Activated T-cell treated with anti-CD3 and anti-CD28 coated beads, Interleukin-2, amount 50 U/mL, for 24 hours (primary cell): Measurements from ENCODE around the gene ZNF684.
"Not testable (repeated sequence)": the region's sequence is repeated elsewhere in the genome, so short reads cannot be mapped to it uniquely, and the experiment has no call there.

Experiments used
- DNase-seq: peaks from one replicate; pipeline ENCODE4 v3.0.0-alpha.2; 2020
- H3K27ac Mint-ChIP-seq: 2 replicates; pipeline ENCODE4 v1.8.0; 2020; ENCODE audit warnings: mild to moderate bottlenecking, mixed read lengths
- H3K27me3 Mint-ChIP-seq: 2 replicates; pipeline ENCODE4 v1.8.0; 2020; ENCODE audit warnings: mixed read lengths
- H3K36me3 Mint-ChIP-seq: 2 replicates; pipeline ENCODE4 v1.8.0; 2020; ENCODE audit warnings: low read depth, mixed read lengths
- H3K4me1 Mint-ChIP-seq: 2 replicates; pipeline ENCODE4 v1.8.0; 2020; ENCODE audit warnings: low read depth, mixed read lengths
- H3K4me3 Mint-ChIP-seq: 2 replicates; pipeline ENCODE4 v1.8.0; 2020; ENCODE audit warnings: mild to moderate bottlenecking, moderate library complexity, mixed read lengths
- H3K9me3 Mint-ChIP-seq: 2 replicates; pipeline ENCODE4 v1.8.0; 2020; ENCODE audit warnings: mixed read lengths

Gene ZNF684

GRCh38 chr1:40531381-40532061 lies at the start of gene ZNF684:
TSS of gene ZNF684 (plus strand) at chr1:40531637. CDS start at chr1:40533167, 1,530 bp downstream.
- peak within 1 kb of the TSS; percentile 96 for H3K4me3 Mint-ChIP-seq
- peaks cover 11% of the 10 kb centered on the region for H3K27me3 Mint-ChIP-seq
- DNase-seq = peak; percentile 84
- peaks cover 24% of the 10 kb centered on the region for H3K4me1 Mint-ChIP-seq
- peak within 1 kb of the TSS; percentile 96 for H3K27ac Mint-ChIP-seq
- peaks cover 30% of the 10 kb centered on the region for H3K36me3 Mint-ChIP-seq
- peaks cover 11% of the 10 kb centered on the region for H3K9me3 Mint-ChIP-seq

GRCh38 chr1:40495315-40495903 lies 36.0 kb upstream of the ZNF684 start:
- Mint-ChIP-seq H3K9me3 (peaks cover 60% of the 10 kb centered on the region), H3K4me1 (peaks cover 5% of the 10 kb centered on the region), H3K27me3 (no peaks in the 10 kb centered on the region), H3K27ac (no peak overlapping the region), H3K4me3 (no peak overlapping the region), H3K36me3 (peaks cover 86% of the 10 kb centered on the region)
- no peak for DNase-seq

DNA sequence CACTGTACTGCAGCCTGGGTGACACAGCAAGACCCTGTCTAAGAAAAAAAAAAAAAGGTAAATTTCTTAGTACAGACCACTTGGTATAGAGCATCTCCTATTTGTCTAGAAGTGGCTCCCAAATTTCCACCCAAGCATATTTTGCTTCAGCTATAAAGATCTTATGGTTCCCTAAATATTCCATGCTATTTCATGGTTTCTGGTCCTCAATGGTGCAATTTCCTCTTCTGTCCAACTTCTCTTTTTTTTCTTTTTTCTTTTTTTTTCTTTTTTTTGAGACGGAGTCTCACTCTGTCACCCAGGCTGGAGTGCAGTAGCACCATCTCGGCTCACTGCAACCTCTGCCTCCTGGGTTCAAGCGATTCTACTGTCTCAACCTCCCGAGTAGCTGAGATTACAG lies 28.8 kb upstream of the ZNF684 start:
- not testable (repeated sequence) for H3K4me1 Mint-ChIP-seq, DNase-seq, H3K27me3 Mint-ChIP-seq, H3K4me3 Mint-ChIP-seq, H3K27ac Mint-ChIP-seq
- peaks cover 59% of the 10 kb centered on the region for H3K9me3 Mint-ChIP-seq
- H3K36me3 Mint-ChIP-seq = peaks cover 83% of the 10 kb centered on the region

GRCh38 chr1:40507973-40508372 lies 23.5 kb upstream of the ZNF684 start:
- peak overlapping the region; percentile 91 for H3K27ac Mint-ChIP-seq
- H3K4me3 Mint-ChIP-seq = peak overlapping the region; percentile 88
- peaks cover 86% of the 10 kb centered on the region for H3K36me3 Mint-ChIP-seq
- no peak for DNase-seq
- peaks cover 48% of the 10 kb centered on the region for H3K9me3 Mint-ChIP-seq
- H3K4me1 Mint-ChIP-seq = peaks cover 12% of the 10 kb centered on the region
- no peaks in the 10 kb centered on the region for H3K27me3 Mint-ChIP-seq

GRCh38 chr1:40508375-40509341 lies 22.8 kb upstream of the ZNF684 start, which contains the start of gene EXO5:
TSS of gene EXO5 (plus strand) at chr1:40508767. CDS start at chr1:40514545, 5,778 bp downstream.
- H3K27ac Mint-ChIP-seq = peak within 1 kb of the TSS; percentile 91
- peaks cover 82% of the 10 kb centered on the region for H3K36me3 Mint-ChIP-seq
- peaks cover 12% of the 10 kb centered on the region for H3K4me1 Mint-ChIP-seq
- peaks cover 44% of the 10 kb centered on the region for H3K9me3 Mint-ChIP-seq
- no peaks in the 10 kb centered on the region for H3K27me3 Mint-ChIP-seq
- peak within 1 kb of the TSS; percentile 88 for H3K4me3 Mint-ChIP-seq
- peak; percentile 91 for DNase-seq

GRCh38 chr1:40519517-40519916 lies 11.9 kb upstream of the ZNF684 start:
- no peak overlapping the region for H3K4me3 Mint-ChIP-seq
- DNase-seq = no peak
- peaks cover 50% of the 10 kb centered on the region for H3K9me3 Mint-ChIP-seq
- H3K4me1 Mint-ChIP-seq = no peaks in the 10 kb centered on the region
- no peak overlapping the region for H3K27ac Mint-ChIP-seq
- peaks cover 33% of the 10 kb centered on the region for H3K36me3 Mint-ChIP-seq
- no peaks in the 10 kb centered on the region for H3K27me3 Mint-ChIP-seq

DNA sequence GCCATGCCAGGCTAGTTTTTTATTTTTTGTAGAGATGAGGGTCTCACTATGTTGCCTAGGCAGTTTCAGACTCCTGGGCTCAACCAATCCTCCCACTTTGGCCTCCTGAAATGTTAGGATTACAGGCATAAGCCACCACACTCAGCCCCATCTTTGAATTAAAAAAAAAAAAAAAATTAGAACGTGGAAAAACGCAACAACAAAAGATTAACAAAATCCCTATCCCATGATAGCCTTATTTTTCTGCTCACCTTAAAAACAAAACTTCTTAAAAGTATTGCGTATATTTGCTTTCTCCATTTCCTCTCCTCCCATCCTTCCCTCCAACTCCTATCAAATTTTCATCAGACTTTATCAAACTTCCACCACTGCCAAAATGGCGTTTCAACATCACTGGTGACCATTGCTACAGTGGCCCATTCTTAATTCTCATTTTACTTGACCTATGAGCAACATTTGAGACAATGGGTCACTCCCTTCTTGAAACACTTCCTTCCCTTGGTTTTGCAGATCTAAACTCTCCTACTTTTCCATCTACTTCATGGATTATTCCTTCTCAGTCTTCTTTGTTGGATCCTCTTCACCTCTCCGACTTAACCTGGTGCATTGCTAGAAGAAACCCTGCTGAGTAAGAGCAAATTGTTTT lies 579 bp upstream of the ZNF684 start:
- peaks cover 24% of the 10 kb centered on the region for H3K4me1 Mint-ChIP-seq
- no peak for DNase-seq
- H3K36me3 Mint-ChIP-seq = peaks cover 29% of the 10 kb centered on the region

DNA sequence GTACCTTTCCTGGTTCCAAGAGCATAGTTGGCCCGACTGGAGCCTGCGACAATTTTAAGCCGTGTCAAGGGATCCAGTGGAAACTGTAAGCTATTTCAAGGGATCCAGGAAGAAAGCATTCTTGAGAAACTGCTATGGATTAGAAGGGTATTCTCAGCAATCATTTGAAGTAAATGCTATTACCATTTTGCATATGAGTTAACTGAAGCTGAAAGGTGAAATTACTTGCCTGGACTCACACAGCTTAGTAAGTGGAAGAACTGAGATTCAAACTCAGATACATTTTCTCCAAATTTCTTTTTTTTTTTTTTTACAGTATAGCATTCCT lies 589 bp downstream of the ZNF684 start:
- H3K27me3 Mint-ChIP-seq = peaks cover 10% of the 10 kb centered on the region
- peaks cover 24% of the 10 kb centered on the region for H3K4me1 Mint-ChIP-seq
- H3K4me3 Mint-ChIP-seq = peak overlapping the region; percentile 96
- H3K9me3 Mint-ChIP-seq = peaks cover 11% of the 10 kb centered on the region
- no peak for DNase-seq
- peaks cover 33% of the 10 kb centered on the region for H3K36me3 Mint-ChIP-seq
- peak overlapping the region; percentile 96 for H3K27ac Mint-ChIP-seq

More for the DNA sequence above, 579 bp upstream of the ZNF684 start:
- Mint-ChIP-seq H3K9me3 (peaks cover 15% of the 10 kb centered on the region), H3K27me3 (peaks cover 11% of the 10 kb centered on the region), H3K27ac (peak overlapping the region; percentile 96), H3K4me3 (peak overlapping the region; percentile 96)

GRCh38 chr1:40532844-40533424 lies 1.5 kb downstream of the ZNF684 start:
- peaks cover 11% of the 10 kb centered on the region for H3K9me3 Mint-ChIP-seq
- DNase-seq = no peak
- H3K4me3 Mint-ChIP-seq = peak overlapping the region; percentile 96
- H3K36me3 Mint-ChIP-seq = peaks cover 39% of the 10 kb centered on the region
- peaks cover 7% of the 10 kb centered on the region for H3K27me3 Mint-ChIP-seq
- no peak overlapping the region for H3K27ac Mint-ChIP-seq
- peaks cover 24% of the 10 kb centered on the region for H3K4me1 Mint-ChIP-seq

DNA sequence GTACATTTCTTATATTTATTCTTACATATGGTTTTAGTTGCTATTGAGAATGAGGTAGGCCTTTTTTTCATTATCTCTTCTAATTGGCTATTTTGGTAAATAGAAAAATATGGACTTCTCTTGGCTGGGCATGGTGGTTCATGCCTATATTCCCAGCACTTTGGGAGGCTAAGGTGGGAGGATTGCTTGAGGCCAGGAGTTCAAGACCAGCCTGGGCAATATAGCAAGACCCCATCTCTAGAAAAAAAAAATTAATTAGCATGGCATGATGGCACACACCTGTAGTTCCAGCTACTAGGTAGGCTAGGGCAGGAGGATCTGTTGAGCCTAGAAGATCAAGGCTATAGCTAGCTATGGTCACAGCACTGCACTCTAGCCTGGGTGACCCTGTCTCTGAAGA lies 3.2 kb downstream of the ZNF684 start:
- Mint-ChIP-seq H3K27ac (no peak overlapping the region), H3K4me1 (peaks cover 24% of the 10 kb centered on the region), H3K9me3 (peaks cover 8% of the 10 kb centered on the region), H3K27me3 (no peaks in the 10 kb centered on the region), H3K4me3 (no peak overlapping the region), H3K36me3 (peaks cover 49% of the 10 kb centered on the region)
- DNase-seq = no peak

DNA sequence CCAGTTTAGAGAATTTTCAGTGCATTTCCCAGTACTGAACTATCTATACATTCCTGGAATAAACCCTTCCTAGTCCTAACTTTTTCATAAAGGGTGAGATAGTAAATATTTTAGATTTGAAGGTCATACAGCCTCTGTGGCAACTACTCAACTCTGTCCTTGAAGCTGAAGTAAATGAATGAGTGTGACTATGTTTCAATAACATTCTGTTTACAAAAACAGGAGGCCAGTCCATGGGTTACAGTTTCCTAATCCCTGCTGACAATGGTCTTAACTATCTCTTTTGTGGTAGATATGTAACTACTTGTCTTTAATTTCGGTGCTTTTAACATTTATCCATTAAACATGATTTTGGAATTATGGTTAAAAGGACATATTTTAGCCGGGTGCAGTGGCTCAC lies 4.3 kb downstream of the ZNF684 start:
- H3K4me3 Mint-ChIP-seq = no peak overlapping the region
- peaks cover 8% of the 10 kb centered on the region for H3K9me3 Mint-ChIP-seq
- peaks cover 59% of the 10 kb centered on the region for H3K36me3 Mint-ChIP-seq
- H3K27ac Mint-ChIP-seq = no peak overlapping the region
- no peaks in the 10 kb centered on the region for H3K27me3 Mint-ChIP-seq
- H3K4me1 Mint-ChIP-seq = peaks cover 24% of the 10 kb centered on the region
- DNase-seq = no peak

DNA sequence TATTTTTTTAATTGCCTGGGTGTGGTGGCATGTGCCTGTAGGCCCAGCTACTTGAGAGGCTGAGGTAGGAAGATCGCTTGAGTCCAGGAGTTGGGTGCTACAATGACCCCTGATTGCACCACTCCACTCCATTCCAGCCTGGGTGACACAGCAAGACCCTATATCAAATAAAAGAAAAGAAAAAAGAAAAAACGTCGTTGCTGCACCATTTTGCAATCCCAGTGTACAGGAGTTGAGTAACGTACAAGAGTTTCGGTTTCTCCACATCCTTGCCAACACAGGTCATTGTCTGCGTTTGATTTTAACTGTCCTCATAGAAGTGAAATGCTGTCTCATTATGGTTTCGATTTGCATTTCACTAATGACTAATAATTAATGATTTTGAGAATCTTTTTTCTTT lies 7.9 kb downstream of the ZNF684 start:
- Mint-ChIP-seq H3K27ac (no peak overlapping the region), H3K4me3 (no peak overlapping the region), H3K4me1 (no peaks in the 10 kb centered on the region), H3K36me3 (peaks cover 78% of the 10 kb centered on the region), H3K9me3 (peaks cover 3% of the 10 kb centered on the region), H3K27me3 (no peaks in the 10 kb centered on the region)
- DNase-seq = no peak

- Mint-ChIP-seq H3K27ac (no peak overlapping the region), H3K27me3 (no peaks in the 10 kb centered on the region), H3K9me3 (peaks cover 24% of the 10 kb centered on the region), H3K4me3 (no peak overlapping the region), H3K36me3 (peaks cover 61% of the 10 kb centered on the region), H3K4me1 (no peaks in the 10 kb centered on the region)
- DNase-seq = no peak
Observed at GRCh38 chr1:40546957-40547356, 15.5 kb downstream of the ZNF684 start.

GRCh38 chr1:40553017-40553416 lies 21.6 kb downstream of the ZNF684 start:
- Mint-ChIP-seq H3K9me3 (peaks cover 5% of the 10 kb centered on the region), H3K36me3 (peaks cover 8% of the 10 kb centered on the region), H3K4me1 (no peaks in the 10 kb centered on the region), H3K4me3 (no peak overlapping the region), H3K27me3 (peaks cover 3% of the 10 kb centered on the region), H3K27ac (no peak overlapping the region)
- no peak for DNase-seq
